ENCODE results near the gene TMEM39A. TPM values are rescaled to one million over a fixed set of nuclear protein-coding genes. Genes with fewer than 3 reads are reported as not detected.

TMEM39A gene, protein sequence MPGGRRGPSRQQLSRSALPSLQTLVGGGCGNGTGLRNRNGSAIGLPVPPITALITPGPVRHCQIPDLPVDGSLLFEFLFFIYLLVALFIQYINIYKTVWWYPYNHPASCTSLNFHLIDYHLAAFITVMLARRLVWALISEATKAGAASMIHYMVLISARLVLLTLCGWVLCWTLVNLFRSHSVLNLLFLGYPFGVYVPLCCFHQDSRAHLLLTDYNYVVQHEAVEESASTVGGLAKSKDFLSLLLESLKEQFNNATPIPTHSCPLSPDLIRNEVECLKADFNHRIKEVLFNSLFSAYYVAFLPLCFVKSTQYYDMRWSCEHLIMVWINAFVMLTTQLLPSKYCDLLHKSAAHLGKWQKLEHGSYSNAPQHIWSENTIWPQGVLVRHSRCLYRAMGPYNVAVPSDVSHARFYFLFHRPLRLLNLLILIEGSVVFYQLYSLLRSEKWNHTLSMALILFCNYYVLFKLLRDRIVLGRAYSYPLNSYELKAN
- total RNA-seq (10 to 100 TPM; 44.4 to 45.3 TPM), polyA plus RNA-seq (22.1 TPM)

DNA sequence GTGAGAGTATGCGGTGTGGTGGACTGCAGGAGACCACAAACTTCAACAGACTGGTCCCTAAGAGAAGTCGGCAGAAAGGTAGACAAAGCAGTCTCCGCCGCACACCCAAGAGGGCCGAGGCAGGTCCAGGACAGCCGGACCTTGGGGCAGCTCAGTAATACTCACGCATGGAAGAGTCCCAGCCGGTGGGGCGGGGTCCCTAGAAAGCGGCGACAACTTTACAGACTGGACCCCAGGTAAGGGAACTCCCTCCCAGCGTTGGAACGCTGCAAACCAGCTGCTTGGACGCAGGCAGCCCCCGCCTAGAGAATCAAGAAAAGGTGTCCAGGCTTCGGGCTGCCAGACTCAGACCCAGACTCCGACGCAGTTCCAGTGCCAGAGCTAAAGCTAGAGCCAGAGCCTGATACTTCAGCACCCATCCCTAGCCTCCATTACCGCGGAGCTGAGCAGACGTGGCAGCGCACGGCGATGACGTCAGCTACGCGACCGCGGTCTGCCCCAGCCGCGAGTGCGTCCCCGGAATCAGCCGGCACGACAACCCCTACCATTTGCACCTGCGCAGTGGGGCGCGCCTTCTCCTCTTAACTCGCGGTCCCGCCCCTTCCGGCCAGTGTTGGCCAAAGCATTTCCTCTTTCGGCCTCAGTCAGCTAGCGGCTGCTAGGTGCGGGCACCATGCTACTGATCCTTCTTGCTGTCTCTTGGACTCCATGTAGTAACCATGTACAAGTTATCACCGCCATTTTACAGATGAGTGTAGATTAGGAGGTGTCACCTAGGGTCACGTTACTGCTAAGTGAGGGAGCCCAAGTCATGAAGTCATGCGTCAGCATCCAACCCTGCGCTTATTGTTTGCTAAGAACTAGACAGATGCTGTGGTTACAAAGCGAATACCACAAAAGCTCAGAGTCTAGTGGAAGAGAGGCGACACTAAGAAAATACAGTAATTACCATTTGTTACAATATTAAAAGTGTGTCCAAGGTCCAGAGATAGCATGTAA is at the start of gene TMEM39A:
Gene TMEM39A, minus strand, starts transcription at position 445 of the 999 bp plus-strand sequence. CDS start 1,541 bp downstream, outside the sequence.
- peak within 1 kb of the TSS; percentile 91 for H3K27ac ChIP-seq (ENCODE audit: low read depth, low read length)
- H3K36me3 ChIP-seq (ENCODE audit: insufficient read depth, low read length), result peaks cover 16% of the 10 kb centered on the region
- H3K4me1 Mint-ChIP-seq, result peaks cover 30 to 66% (median 54%) of the 10 kb centered on the region in 3 donors
- CTCF ChIA-PET, result interaction anchor here (0.6 to 3.9 kb wide), 7 partner anchors 13 to 228 kb away, joined by 3 to 18 read pairs (median 4); partner anchors contain the start of genes B4GALT4 and TIMMDC1
- peak within 1 kb of the TSS; percentile 80 to 94 (median 89) for H3K4me3 Mint-ChIP-seq
- peaks cover 0 to 4% of the 10 kb centered on the region in 2 donors for H3K27me3 Mint-ChIP-seq
- peak; percentile 99 for DNase-seq
- peak within 1 kb of the TSS; percentile 95 to 99 (median 98) for H3K27ac Mint-ChIP-seq
- no peaks in the 10 kb centered on the region for H3K9me3 ChIP-seq (ENCODE audit: low read length)
- H3K36me3 Mint-ChIP-seq, result peaks cover 0 to 41% (median 1%) of the 10 kb centered on the region in 3 donors
- H3K27me3 ChIP-seq (ENCODE audit: insufficient read depth, low read length, poor library complexity, severe bottlenecking), result no peaks in the 10 kb centered on the region
- POLR2A ChIA-PET, result interaction anchor here (0.6 to 4.8 kb wide), 9 partner anchors 36 to 887 kb away, joined by 3 to 67 read pairs (median 5); partner anchors contain the start of genes ARHGAP31, GSK3B, LRRC58 and TIMMDC1
- H3K4me3 ChIP-seq (ENCODE audit: low read length), result peak within 1 kb of the TSS; percentile 97
- H3K9me3 Mint-ChIP-seq, result peaks cover 0 to 1% (median 0%) of the 10 kb centered on the region in 5 donors
- H3K4me1 ChIP-seq (ENCODE audit: insufficient read depth, low read length), result peaks cover 31% of the 10 kb centered on the region

- no peaks in the 10 kb centered on the region for H3K27me3 ChIP-seq (ENCODE audit: insufficient read depth, low read length, poor library complexity, severe bottlenecking)
- H3K27ac ChIP-seq (ENCODE audit: low read depth, low read length), result no peak overlapping the region
- Mint-ChIP-seq H3K27ac (no peak overlapping the region), H3K36me3 (peaks cover 5 to 76% (median 33%) of the 10 kb centered on the region in 3 donors), H3K4me1 (peaks cover 31 to 40% (median 32%) of the 10 kb centered on the region in 3 donors), H3K9me3 (no peaks in the 10 kb centered on the region), H3K27me3 (no peaks in the 10 kb centered on the region), H3K4me3 (no peak overlapping the region)
- ChIA-PET CTCF (no interaction called here), POLR2A (no interaction called here)
- peaks cover 26% of the 10 kb centered on the region for H3K36me3 ChIP-seq (ENCODE audit: insufficient read depth, low read length)
- no peak overlapping the region for H3K4me3 ChIP-seq (ENCODE audit: low read length)
- H3K9me3 ChIP-seq (ENCODE audit: low read length), result no peaks in the 10 kb centered on the region
- no peak for DNase-seq
- peaks cover 10% of the 10 kb centered on the region for H3K4me1 ChIP-seq (ENCODE audit: insufficient read depth, low read length)
These were observed 47.3 kb upstream of the TMEM39A start for GRCh38 chr3:119510690-119511089.

DNA sequence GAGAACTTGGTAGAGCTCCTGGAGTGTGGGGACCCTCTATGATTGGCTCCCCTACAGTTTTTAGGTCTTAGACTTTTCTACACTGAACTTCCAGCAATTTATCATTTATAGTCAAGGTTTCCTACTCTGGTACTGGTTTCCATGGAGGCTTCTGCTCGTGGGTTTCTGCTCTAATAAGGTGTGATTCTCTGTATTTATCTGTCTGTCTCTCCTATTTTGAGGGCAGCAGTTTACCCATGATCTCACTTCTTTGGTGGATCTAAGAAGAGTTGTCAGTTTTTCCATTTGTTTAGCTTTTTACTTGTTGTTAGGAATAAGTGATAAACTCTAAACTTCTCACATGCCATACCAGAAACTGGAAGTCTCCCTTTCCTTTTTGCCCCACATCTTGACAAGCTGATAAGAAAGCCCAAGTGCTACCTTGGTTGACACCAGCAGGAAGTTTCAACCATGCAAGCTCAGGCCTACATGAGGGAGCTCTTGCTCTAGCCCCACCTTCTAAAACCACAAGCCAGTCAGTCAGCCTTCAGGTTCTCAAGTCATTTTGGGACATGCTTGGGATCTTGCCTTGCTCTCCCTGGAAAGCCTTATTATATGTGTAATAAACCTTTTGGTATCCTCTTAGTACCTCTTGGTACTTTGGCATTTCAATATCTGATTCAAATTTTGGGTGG is 44.9 kb upstream of the TMEM39A start:
- no peak for DNase-seq
- Mint-ChIP-seq H3K27me3 (no peaks in the 10 kb centered on the region), H3K27ac (peak overlapping the region; percentile 58 to 89 (median 72)), H3K9me3 (no peaks in the 10 kb centered on the region), H3K4me3 (peak overlapping the region in 2 of 7 donors; percentile 36 to 45), H3K36me3 (peaks cover 13 to 70% (median 34%) of the 10 kb centered on the region in 3 donors), H3K4me1 (peaks cover 37 to 48% (median 42%) of the 10 kb centered on the region in 3 donors)
- Histone ChIP-seq H3K36me3 (ENCODE audit: insufficient read depth, low read length) (peaks cover 20% of the 10 kb centered on the region), H3K27me3 (ENCODE audit: insufficient read depth, low read length, poor library complexity, severe bottlenecking) (no peaks in the 10 kb centered on the region), H3K27ac (ENCODE audit: low read depth, low read length) (no peak overlapping the region), H3K4me1 (ENCODE audit: insufficient read depth, low read length) (peaks cover 10% of the 10 kb centered on the region), H3K4me3 (ENCODE audit: low read length) (no peak overlapping the region), H3K9me3 (ENCODE audit: low read length) (no peaks in the 10 kb centered on the region)
- POLR2A ChIA-PET, result no interaction called here
- CTCF ChIA-PET, result interaction anchor here (1.3 kb wide), 1 partner anchor 8 kb away, joined by 3 read pairs; no protein-coding TSS in a partner anchor

DNA sequence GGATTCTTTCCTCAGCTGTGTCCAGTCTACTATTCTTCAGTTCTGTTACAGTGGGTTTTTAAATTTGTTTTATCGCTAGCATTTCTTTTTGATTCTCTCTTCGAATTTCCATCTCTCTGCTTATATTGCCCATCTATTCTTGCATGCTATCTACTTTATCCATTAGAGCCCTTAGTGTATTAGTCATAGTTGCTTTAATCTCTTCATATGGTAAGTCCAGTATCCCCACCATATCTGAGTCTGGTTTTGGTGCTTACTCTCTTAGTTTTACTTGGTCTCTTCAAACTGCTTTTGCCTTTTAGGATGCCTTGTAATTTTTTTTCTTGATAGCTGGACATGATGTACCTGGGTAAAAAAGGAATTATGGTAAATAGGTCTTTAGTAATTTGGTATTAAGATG is 44.0 kb upstream of the TMEM39A start:
- peak overlapping the region in 4 of 7 donors; percentile 28 to 80 (median 71) for H3K4me3 Mint-ChIP-seq
- H3K4me1 Mint-ChIP-seq, result peaks cover 34 to 46% (median 45%) of the 10 kb centered on the region in 3 donors
- peaks cover 15% of the 10 kb centered on the region for H3K36me3 ChIP-seq (ENCODE audit: insufficient read depth, low read length)
- no peaks in the 10 kb centered on the region for H3K27me3 ChIP-seq (ENCODE audit: insufficient read depth, low read length, poor library complexity, severe bottlenecking)
- peaks cover 13 to 66% (median 30%) of the 10 kb centered on the region in 3 donors for H3K36me3 Mint-ChIP-seq
- H3K27ac ChIP-seq (ENCODE audit: low read depth, low read length), result no peak overlapping the region
- no peaks in the 10 kb centered on the region for H3K27me3 Mint-ChIP-seq
- POLR2A ChIA-PET, result no interaction called here
- H3K4me1 ChIP-seq (ENCODE audit: insufficient read depth, low read length), result peaks cover 10% of the 10 kb centered on the region
- DNase-seq, result no peak
- no peaks in the 10 kb centered on the region for H3K9me3 Mint-ChIP-seq
- H3K9me3 ChIP-seq (ENCODE audit: low read length), result no peaks in the 10 kb centered on the region
- peak overlapping the region; percentile 61 to 93 (median 77) for H3K27ac Mint-ChIP-seq
- CTCF ChIA-PET, result interaction anchor here (1.3 kb wide), 1 partner anchor 9 kb away, joined by 3 read pairs; the partner anchor contains the start of gene TIMMDC1
- no peak overlapping the region for H3K4me3 ChIP-seq (ENCODE audit: low read length)

GRCh38 chr3:119506631-119507030 is 43.2 kb upstream of the TMEM39A start:
- H3K9me3 Mint-ChIP-seq, result no peaks in the 10 kb centered on the region
- H3K27ac ChIP-seq (ENCODE audit: low read depth, low read length), result peak overlapping the region; percentile 34
- H3K36me3 Mint-ChIP-seq, result peaks cover 13 to 64% (median 30%) of the 10 kb centered on the region in 3 donors

GRCh38 chr3:119500901-119501300 is 37.5 kb upstream of the TMEM39A start:
- DNase-seq, result no peak
- Mint-ChIP-seq H3K4me1 (peaks cover 35 to 57% (median 52%) of the 10 kb centered on the region in 3 donors), H3K4me3 (peak overlapping the region in 5 of 7 donors; percentile 18 to 64 (median 44)), H3K36me3 (peaks cover 10 to 31% (median 11%) of the 10 kb centered on the region in 3 donors), H3K9me3 (no peaks in the 10 kb centered on the region), H3K27ac (peak overlapping the region in 6 of 8 donors; percentile 35 to 72 (median 46)), H3K27me3 (no peaks in the 10 kb centered on the region)
- CTCF ChIA-PET, result interaction anchor here (1.2 to 3.1 kb wide), 2 partner anchors 11 to 38 kb away, joined by 3 to 18 read pairs; partner anchors contain the start of gene TMEM39A
- H3K4me3 ChIP-seq (ENCODE audit: low read length), result no peak overlapping the region
- H3K36me3 ChIP-seq (ENCODE audit: insufficient read depth, low read length), result peaks cover 5% of the 10 kb centered on the region
- POLR2A ChIA-PET, result interaction anchor here (4.0 kb wide), 1 partner anchor 37 kb away, joined by 67 read pairs; the partner anchor contains the start of gene TMEM39A
- H3K9me3 ChIP-seq (ENCODE audit: low read length), result no peaks in the 10 kb centered on the region
- H3K27ac ChIP-seq (ENCODE audit: low read depth, low read length), result no peak overlapping the region
- no peaks in the 10 kb centered on the region for H3K27me3 ChIP-seq (ENCODE audit: insufficient read depth, low read length, poor library complexity, severe bottlenecking)
- H3K4me1 ChIP-seq (ENCODE audit: insufficient read depth, low read length), result peaks cover 30% of the 10 kb centered on the region

More at GRCh38 chr3:119506631-119507030, 43.2 kb upstream of the TMEM39A start:
- H3K4me3 Mint-ChIP-seq, result peak overlapping the region; percentile 71 to 81 (median 77)
- peak overlapping the region; percentile 31 to 93 (median 77) for H3K27ac Mint-ChIP-seq
- POLR2A ChIA-PET, result no interaction called here
- no peaks in the 10 kb centered on the region for H3K27me3 ChIP-seq (ENCODE audit: insufficient read depth, low read length, poor library complexity, severe bottlenecking)
- no peaks in the 10 kb centered on the region for H3K9me3 ChIP-seq (ENCODE audit: low read length)
- H3K27me3 Mint-ChIP-seq, result no peaks in the 10 kb centered on the region
- H3K36me3 ChIP-seq (ENCODE audit: insufficient read depth, low read length), result peaks cover 13% of the 10 kb centered on the region
- H3K4me1 ChIP-seq (ENCODE audit: insufficient read depth, low read length), result peaks cover 10% of the 10 kb centered on the region
- no peak for DNase-seq
- H3K4me3 ChIP-seq (ENCODE audit: low read length), result no peak overlapping the region
- CTCF ChIA-PET, result interaction anchor here (1.3 kb wide), 1 partner anchor 8 kb away, joined by 3 read pairs; the partner anchor contains the start of gene TIMMDC1
- H3K4me1 Mint-ChIP-seq, result peaks cover 37 to 49% (median 47%) of the 10 kb centered on the region in 3 donors
